ENCODE results near the gene PPIF. TPM values are rescaled to one million over a fixed set of nuclear protein-coding genes. Genes with fewer than 3 reads are reported as not detected.

Gene PPIF
- total RNA-seq, 1 donor from 2014 or later, result 23.1 TPM

- DNase-seq (ENCODE audit: low spot score), result peak; percentile 87
Measured at GRCh38 chr10:79374312-79375191, 27.3 kb downstream of the PPIF start.

- DNase-seq (ENCODE audit: low spot score), result peak; percentile 80
Measured at GRCh38 chr10:79375321-79376077, 28.2 kb downstream of the PPIF start.

- no peak for DNase-seq (ENCODE audit: low spot score)
Measured at GRCh38 chr10:79376078-79376628, 28.9 kb downstream of the PPIF start.

GRCh38 chr10:79376751-79377556 is 29.7 kb downstream of the PPIF start:
- no peak for DNase-seq (ENCODE audit: low spot score)

- DNase-seq (ENCODE audit: low spot score), result no peak
Measured at GRCh38 chr10:79377557-79378382, 30.5 kb downstream of the PPIF start.

- DNase-seq (ENCODE audit: low spot score), result no peak
Measured at GRCh38 chr10:79378383-79378646, 31.0 kb downstream of the PPIF start.

- no peak for DNase-seq (ENCODE audit: low spot score)
Measured at GRCh38 chr10:79378647-79379511, 31.6 kb downstream of the PPIF start.

- DNase-seq (ENCODE audit: low spot score), result peak; percentile 40
Measured at GRCh38 chr10:79379512-79380124, 32.3 kb downstream of the PPIF start.

- peak; percentile 72 for DNase-seq (ENCODE audit: low spot score)
Measured at GRCh38 chr10:79380125-79380945, 33.1 kb downstream of the PPIF start.

GRCh38 chr10:79380946-79381721 is 33.9 kb downstream of the PPIF start:
- peak; percentile 68 for DNase-seq (ENCODE audit: low spot score)

GRCh38 chr10:79381804-79382221 is 34.5 kb downstream of the PPIF start:
- peak; percentile 98 for DNase-seq (ENCODE audit: low spot score)

- DNase-seq (ENCODE audit: low spot score), result no peak
Measured at GRCh38 chr10:79382491-79382941, 35.2 kb downstream of the PPIF start.

GRCh38 chr10:79383974-79384606 is 36.8 kb downstream of the PPIF start:
- DNase-seq (ENCODE audit: low spot score), result no peak

- no peak for DNase-seq (ENCODE audit: low spot score)
Measured at GRCh38 chr10:79384773-79385391, 37.6 kb downstream of the PPIF start.

GRCh38 chr10:79385392-79385795 is 38.1 kb downstream of the PPIF start:
- DNase-seq (ENCODE audit: low spot score), result no peak

GRCh38 chr10:79385804-79386531 is 38.7 kb downstream of the PPIF start:
- DNase-seq (ENCODE audit: low spot score), result no peak
